ENCODE results near the gene ATP8A2.

The ATP8A2 gene

GRCh38 chr13:25902455-25902854 lies 530.7 kb downstream of the ATP8A2 start:
- Mint-ChIP-seq H3K27ac (ENCODE audit: low read depth) (no peak overlapping the region), H3K4me1 (peaks cover 21% of the 10 kb centered on the region), H3K4me3 (no peak overlapping the region), H3K36me3 (ENCODE audit: insufficient read depth) (no peaks in the 10 kb centered on the region), H3K9me3 (no peaks in the 10 kb centered on the region), H3K27me3 (no peaks in the 10 kb centered on the region)
- DNase-seq (ENCODE audit: low spot score in 2 of 2) (no peak), ATAC-seq (replicated peaks; ENCODE audit: extremely low read depth, poor library complexity, severe bottlenecking) (no peak)

GRCh38 chr13:25902891-25903341 lies 531.1 kb downstream of the ATP8A2 start:
- no peaks in the 10 kb centered on the region for H3K9me3 Mint-ChIP-seq

GRCh38 chr13:25904830-25905229 lies 533.1 kb downstream of the ATP8A2 start:
- ATAC-seq (replicated peaks; ENCODE audit: extremely low read depth, poor library complexity, severe bottlenecking) (no peak), DNase-seq (ENCODE audit: low spot score in 2 of 2) (no peak)
- Mint-ChIP-seq H3K4me1 (peaks cover 14% of the 10 kb centered on the region), H3K4me3 (no peak overlapping the region), H3K9me3 (no peaks in the 10 kb centered on the region), H3K27me3 (no peaks in the 10 kb centered on the region), H3K36me3 (ENCODE audit: insufficient read depth) (no peaks in the 10 kb centered on the region), H3K27ac (ENCODE audit: low read depth) (no peak overlapping the region)

More at GRCh38 chr13:25902891-25903341, 531.1 kb downstream of the ATP8A2 start:
- peak; percentile 2 for ATAC-seq (replicated peaks; ENCODE audit: extremely low read depth, poor library complexity, severe bottlenecking)
- H3K4me1 Mint-ChIP-seq = peaks cover 21% of the 10 kb centered on the region
- no peak overlapping the region for H3K27ac Mint-ChIP-seq (ENCODE audit: low read depth)
- H3K4me3 Mint-ChIP-seq = no peak overlapping the region
- no peaks in the 10 kb centered on the region for H3K27me3 Mint-ChIP-seq
- no peaks in the 10 kb centered on the region for H3K36me3 Mint-ChIP-seq (ENCODE audit: insufficient read depth)
- DNase-seq (ENCODE audit: low spot score in 2 of 2) = no peak

GRCh38 chr13:25905611-25906010 lies 533.8 kb downstream of the ATP8A2 start:
- Mint-ChIP-seq H3K36me3 (ENCODE audit: insufficient read depth) (no peaks in the 10 kb centered on the region), H3K27ac (ENCODE audit: low read depth) (no peak overlapping the region), H3K9me3 (no peaks in the 10 kb centered on the region), H3K4me3 (no peak overlapping the region), H3K4me1 (peaks cover 6% of the 10 kb centered on the region), H3K27me3 (no peaks in the 10 kb centered on the region)
- no peak for DNase-seq (ENCODE audit: low spot score in 2 of 2)
- no peak for ATAC-seq (replicated peaks; ENCODE audit: extremely low read depth, poor library complexity, severe bottlenecking)

GRCh38 chr13:25906191-25906661 lies 534.5 kb downstream of the ATP8A2 start:
- Mint-ChIP-seq H3K36me3 (ENCODE audit: insufficient read depth) (no peaks in the 10 kb centered on the region), H3K27me3 (no peaks in the 10 kb centered on the region), H3K4me1 (no peaks in the 10 kb centered on the region), H3K27ac (ENCODE audit: low read depth) (no peak overlapping the region), H3K4me3 (no peak overlapping the region), H3K9me3 (no peaks in the 10 kb centered on the region)
- ATAC-seq (replicated peaks; ENCODE audit: extremely low read depth, poor library complexity, severe bottlenecking) = no peak
- DNase-seq (ENCODE audit: low spot score in 2 of 2) = no peak

GRCh38 chr13:25908366-25908765 lies 536.6 kb downstream of the ATP8A2 start:
- Mint-ChIP-seq H3K36me3 (ENCODE audit: insufficient read depth) (no peaks in the 10 kb centered on the region), H3K27ac (ENCODE audit: low read depth) (no peak overlapping the region), H3K9me3 (no peaks in the 10 kb centered on the region), H3K4me3 (no peak overlapping the region), H3K4me1 (no peaks in the 10 kb centered on the region), H3K27me3 (no peaks in the 10 kb centered on the region)
- ATAC-seq (replicated peaks; ENCODE audit: extremely low read depth, poor library complexity, severe bottlenecking) (no peak), DNase-seq (ENCODE audit: low spot score in 2 of 2) (no peak)

- Mint-ChIP-seq H3K36me3 (ENCODE audit: insufficient read depth) (no peaks in the 10 kb centered on the region), H3K4me1 (no peaks in the 10 kb centered on the region), H3K27ac (ENCODE audit: low read depth) (no peak overlapping the region), H3K27me3 (peaks cover 6% of the 10 kb centered on the region), H3K4me3 (no peak overlapping the region), H3K9me3 (no peaks in the 10 kb centered on the region)
- DNase-seq (ENCODE audit: low spot score in 2 of 2) (no peak), ATAC-seq (replicated peaks; ENCODE audit: extremely low read depth, poor library complexity, severe bottlenecking) (no peak)
Observed at GRCh38 chr13:25910243-25910642, 538.5 kb downstream of the ATP8A2 start.

GRCh38 chr13:25910991-25911419 lies 539.2 kb downstream of the ATP8A2 start:
- H3K4me3 Mint-ChIP-seq = no peak overlapping the region
- no peak overlapping the region for H3K27ac Mint-ChIP-seq (ENCODE audit: low read depth)
- DNase-seq (ENCODE audit: low spot score in 2 of 2) (no peak), ATAC-seq (replicated peaks; ENCODE audit: extremely low read depth, poor library complexity, severe bottlenecking) (no peak)
- H3K9me3 Mint-ChIP-seq = no peaks in the 10 kb centered on the region
- H3K27me3 Mint-ChIP-seq = peaks cover 6% of the 10 kb centered on the region
- H3K4me1 Mint-ChIP-seq = no peaks in the 10 kb centered on the region
- H3K36me3 Mint-ChIP-seq (ENCODE audit: insufficient read depth) = no peaks in the 10 kb centered on the region

- DNase-seq (ENCODE audit: low spot score in 2 of 2) (no peak), ATAC-seq (replicated peaks; ENCODE audit: extremely low read depth, poor library complexity, severe bottlenecking) (no peak)
- Mint-ChIP-seq H3K36me3 (ENCODE audit: insufficient read depth) (no peaks in the 10 kb centered on the region), H3K27me3 (peaks cover 6% of the 10 kb centered on the region), H3K4me3 (no peak overlapping the region), H3K4me1 (no peaks in the 10 kb centered on the region), H3K27ac (ENCODE audit: low read depth) (no peak overlapping the region), H3K9me3 (no peaks in the 10 kb centered on the region)
Observed at GRCh38 chr13:25912961-25913360, 541.2 kb downstream of the ATP8A2 start.

- DNase-seq (ENCODE audit: low spot score in 2 of 2) (no peak), ATAC-seq (replicated peaks; ENCODE audit: extremely low read depth, poor library complexity, severe bottlenecking) (no peak)
- Mint-ChIP-seq H3K4me1 (peaks cover 8% of the 10 kb centered on the region), H3K27me3 (peaks cover 6% of the 10 kb centered on the region), H3K4me3 (no peak overlapping the region), H3K9me3 (no peaks in the 10 kb centered on the region), H3K27ac (ENCODE audit: low read depth) (no peak overlapping the region), H3K36me3 (ENCODE audit: insufficient read depth) (no peaks in the 10 kb centered on the region)
Observed at GRCh38 chr13:25915840-25916518, 544.2 kb downstream of the ATP8A2 start.

GRCh38 chr13:25920277-25920676 lies 548.5 kb downstream of the ATP8A2 start:
- no peak overlapping the region for H3K27ac Mint-ChIP-seq (ENCODE audit: low read depth)
- no peak overlapping the region for H3K4me3 Mint-ChIP-seq
- ATAC-seq (replicated peaks; ENCODE audit: extremely low read depth, poor library complexity, severe bottlenecking) = no peak
- H3K36me3 Mint-ChIP-seq (ENCODE audit: insufficient read depth) = no peaks in the 10 kb centered on the region
- DNase-seq (ENCODE audit: low spot score in 2 of 2) = no peak
- peaks cover 8% of the 10 kb centered on the region for H3K4me1 Mint-ChIP-seq
- no peaks in the 10 kb centered on the region for H3K9me3 Mint-ChIP-seq
- H3K27me3 Mint-ChIP-seq = no peaks in the 10 kb centered on the region

GRCh38 chr13:25920931-25921330 lies 549.2 kb downstream of the ATP8A2 start:
- H3K27me3 Mint-ChIP-seq = no peaks in the 10 kb centered on the region
- no peak overlapping the region for H3K4me3 Mint-ChIP-seq
- DNase-seq (ENCODE audit: low spot score in 2 of 2) (no peak), ATAC-seq (replicated peaks; ENCODE audit: extremely low read depth, poor library complexity, severe bottlenecking) (no peak)
- no peaks in the 10 kb centered on the region for H3K9me3 Mint-ChIP-seq
- H3K36me3 Mint-ChIP-seq (ENCODE audit: insufficient read depth) = peaks cover under 1% of the 10 kb centered on the region
- peaks cover 8% of the 10 kb centered on the region for H3K4me1 Mint-ChIP-seq
- no peak overlapping the region for H3K27ac Mint-ChIP-seq (ENCODE audit: low read depth)

GRCh38 chr13:25922376-25922775 lies 550.6 kb downstream of the ATP8A2 start:
- no peak overlapping the region for H3K27ac Mint-ChIP-seq (ENCODE audit: low read depth)
- no peaks in the 10 kb centered on the region for H3K9me3 Mint-ChIP-seq
- DNase-seq (ENCODE audit: low spot score in 2 of 2) (no peak), ATAC-seq (replicated peaks; ENCODE audit: extremely low read depth, poor library complexity, severe bottlenecking) (no peak)
- peaks cover 4% of the 10 kb centered on the region for H3K36me3 Mint-ChIP-seq (ENCODE audit: insufficient read depth)
- no peaks in the 10 kb centered on the region for H3K27me3 Mint-ChIP-seq
- no peak overlapping the region for H3K4me3 Mint-ChIP-seq
- H3K4me1 Mint-ChIP-seq = peaks cover 8% of the 10 kb centered on the region

Data from central memory CD8-positive, alpha-beta T cell (primary cell).